GM12878 (cell line): Measurements from ENCODE around the gene SWI5. TPM values are rescaled to one million over a fixed set of nuclear protein-coding genes. Genes with fewer than 3 reads are reported as not detected.

ENCODE experiments used
- ATAC-seq: fragments of 200-7000 bp; cut with Tn5 transposase; 3 replicates; pipeline ENCODE4 v1.9.1; 2020; ENCODE audit warnings: mild to moderate bottlenecking, moderate library complexity
- BruUV-seq: library from RNA; stranded (reverse); fragments of 400-500 nt; replicated peaks from 2 replicates; lab custom pipeline; 2021; lab: Mats Ljungman, UMichigan
- CTCF ChIA-PET: fragments of 300-600 bp; sonication (Branson Sonifier 250); formaldehyde crosslinking; extraction: SDS; loops from one replicate; lab custom pipeline; 2021; ENCODE audit warnings: inconsistent platforms; lab: Yijun Ruan, JAX
- POLR2A ChIA-PET: fragments of 350-600 bp; formaldehyde crosslinking; extraction: SDS; loops from one replicate; lab custom pipeline; 2021; ENCODE audit warnings: inconsistent platforms; lab: Charles Lee
- RAD21 ChIA-PET: fragments of 300-600 bp; sonication (Branson Sonifier 250); formaldehyde crosslinking; loops from one replicate; lab custom pipeline; 2023; ENCODE audit warnings: antibody characterized with exemption; ENCODE audit not compliant: unreplicated experiment; lab: Charles Lee
- SMC1A ChIA-PET: fragments of 300-600 bp; sonication (Branson Sonifier 250); formaldehyde crosslinking; loops from one replicate; lab custom pipeline; 2023; ENCODE audit not compliant: unreplicated experiment, uncharacterized antibody; lab: Charles Lee
- DNase-seq: peaks from one replicate; pipeline ENCODE4 v3.0.0-alpha.2; 2011; ENCODE audit warnings: low read depth, low spot score
- FAIRE-seq: peaks from 3 replicates; lab custom pipeline; 2011; peaks lifted over from hg19 to GRCh38; lab: Jason Lieb, UNC
- H2AFZ ChIP-seq: 2 replicates; pipeline ENCODE4 v1.6.0; 2011; ENCODE audit warnings: low read depth, low read length, control low read depth; ENCODE audit not compliant: control insufficient read depth
- H3K27ac ChIP-seq: 2 replicates; pipeline ENCODE4 v1.5.1; 2011; ENCODE audit warnings: control low read depth; ENCODE audit not compliant: control insufficient read depth, insufficient read depth
- H3K27me3 ChIP-seq, 2 experiments: replicated peaks in 1 of 2; 2 replicates each; pipeline versions ENCODE4 v1.6.0 to v1.6.1; 2011; ENCODE audit warnings: low read length in 1 of 2; ENCODE audit not compliant: control insufficient read depth in 2 of 2, insufficient read depth in 2 of 2
- H3K36me3 ChIP-seq, 2 experiments: 2 replicates each; pipeline ENCODE4 v1.5.1; 2011; ENCODE audit warnings: low read length in 1 of 2; ENCODE audit not compliant: control insufficient read depth in 2 of 2, insufficient read depth in 2 of 2
- H3K4me1 ChIP-seq: 2 replicates; pipeline ENCODE4 v1.6.1; 2011; ENCODE audit warnings: mild to moderate bottlenecking, low read length, moderate library complexity, mixed read lengths; ENCODE audit not compliant: control insufficient read depth, insufficient read depth
- H3K4me2 ChIP-seq: 2 replicates; pipeline ENCODE4 v1.6.0; 2011; ENCODE audit warnings: control low read depth; ENCODE audit not compliant: control insufficient read depth, insufficient read depth
- H3K4me3 ChIP-seq: fragments of 200-600 bp; sonication (generic); 2 replicates; pipeline ENCODE4 v1.5.1; 2016
- H3K79me2 ChIP-seq: 2 replicates; pipeline ENCODE4 v1.6.0; 2011; ENCODE audit warnings: low read length; ENCODE audit not compliant: control insufficient read depth, insufficient read depth
- H3K9ac ChIP-seq: 2 replicates; pipeline ENCODE4 v1.8.0; 2011; ENCODE audit warnings: low read length, control low read depth, mixed read lengths; ENCODE audit not compliant: control insufficient read depth, insufficient read depth
- H3K9me3 ChIP-seq: replicated peaks from 3 replicates; pipeline ENCODE4 v1.5.1; 2011; ENCODE audit warnings: mild to moderate bottlenecking, low read length; ENCODE audit not compliant: control insufficient read depth, insufficient read depth
- H4K20me1 ChIP-seq: 2 replicates; pipeline ENCODE4 v1.6.0; 2011; ENCODE audit not compliant: control insufficient read depth, insufficient read depth
- BCL11A ChIP-seq: IDR thresholded peaks from 2 replicates; pipeline ENCODE4 v1.6.1; 2011; ENCODE audit warnings: low read depth, low read length
- BHLHE40 ChIP-seq, 2 experiments: fragments of 450-650 bp in 1 of 2; IDR thresholded peaks; 2 replicates each; pipeline ENCODE4 v1.6.1; 2011 to 2017; ENCODE audit warnings: low read depth in 2 of 2, borderline replicate concordance in 1 of 2, improper control_type of control experiment in 1 of 2, low read length in 1 of 2, mild to moderate bottlenecking in 1 of 2
- CBX5 ChIP-seq: sonication (generic); IDR thresholded peaks from 2 replicates; pipeline ENCODE4 v1.6.1; 2016; ENCODE audit warnings: low read depth, moderate library complexity, mild to moderate bottlenecking, inconsistent platforms
- CEBPB ChIP-seq, 2 experiments: fragments of 150-350 bp in 1 of 2; IDR thresholded peaks; 2 replicates each; pipeline ENCODE4 v1.6.1; 2012 to 2014; ENCODE audit warnings: low read depth in 2 of 2, low read length in 2 of 2, borderline replicate concordance in 1 of 2, inconsistent platforms in 1 of 2
- DPF2 ChIP-seq: fragments of 450-650 bp; IDR thresholded peaks from 2 replicates; pipeline ENCODE4 v1.6.1; 2017; ENCODE audit warnings: mild to moderate bottlenecking
- HDGF ChIP-seq: fragments of 450-650 bp; IDR thresholded peaks from 2 replicates; pipeline ENCODE4 v1.6.1; 2016; ENCODE audit warnings: antibody characterized with exemption
- MYC ChIP-seq: IDR thresholded peaks from 2 replicates; pipeline ENCODE4 v1.6.1; 2011; ENCODE audit warnings: mild to moderate bottlenecking, low read length, moderate library complexity, inconsistent platforms; ENCODE audit not compliant: insufficient read depth, insufficient replicate concordance, insufficient read length, severe bottlenecking
- PKNOX1 ChIP-seq: fragments of 450-650 bp; IDR thresholded peaks from 2 replicates; pipeline ENCODE4 v1.6.1; 2016; ENCODE audit warnings: mild to moderate bottlenecking
- POU2F2 ChIP-seq: IDR thresholded peaks from 3 replicates; pipeline ENCODE4 v1.6.1; 2011; ENCODE audit warnings: low read depth, mild to moderate bottlenecking, low read length, borderline replicate concordance
- RAD51 ChIP-seq: fragments of 450-650 bp; IDR thresholded peaks from 2 replicates; pipeline ENCODE4 v1.6.1; 2016; ENCODE audit warnings: moderate library complexity, mild to moderate bottlenecking, inconsistent platforms
- SRF ChIP-seq, 2 experiments: IDR thresholded peaks; 2 replicates each; pipeline ENCODE4 v1.6.1; 2011; ENCODE audit warnings: low read depth in 2 of 2, low read length in 2 of 2, mild to moderate bottlenecking in 1 of 2, moderate library complexity in 1 of 2
- SUPT20H ChIP-seq: IDR thresholded peaks from 2 replicates; pipeline ENCODE4 v1.6.1; 2011; ENCODE audit warnings: low read depth, mild to moderate bottlenecking, low read length, moderate library complexity, borderline replicate concordance; ENCODE audit not compliant: control insufficient read depth
- TBL1XR1 ChIP-seq: IDR thresholded peaks from 2 replicates; pipeline ENCODE4 v1.6.1; 2012; ENCODE audit warnings: low read depth, low read length, improper control_type of control experiment
- ZBED1 ChIP-seq: IDR thresholded peaks from 2 replicates; pipeline ENCODE4 v1.6.1; 2016; ENCODE audit warnings: borderline replicate concordance
- WGBS: methylation state at CpG from one replicate; pipeline ENCODE4 v1.1.6; 2016; ENCODE audit warnings: low lambda C conversion rate; ENCODE audit not compliant: insufficient replicate concordance, insufficient coverage; ENCODE audit errors: missing lambda C conversion rate; 5-methylcytosine and 5-hydroxymethylcytosine counted together
- in situ Hi-C: fragments of 300-500 bp; cut with MboI; formaldehyde crosslinking; loops from 9 replicates; pipeline ENCODE4 v1.14.3; 2018; ENCODE audit warnings: mixed read lengths
- intact Hi-C: fragments of 100-400 bp; cut with micrococcal nuclease; formaldehyde crosslinking; loops from one replicate; pipeline ENCODE4 v1.14.2; 2022; ENCODE audit not compliant: unreplicated experiment
- polyA plus RNA-seq, 11 experiments: library from polyadenylated mRNA; depleted of rRNA in 4 of 11; unstranded in 6 of 11; stranded (reverse) in 5 of 11; fragments of >200 nt; fragmentation: Nextera tagmentation in 4 of 11; fragmentation: Illumina TruSeq in 1 of 11; extraction: Ambion mirVana in 4 of 11; extraction: Trizol in 1 of 11; gene quantifications; 1 replicate in 1 of 11; 2 replicates in 10 of 11; pipeline versions ENCODE4 v1.2.1 to v1.2.3, GENCODE V29; 2011 to 2016; ENCODE audit warnings: inconsistent platforms in 2 of 11, missing spikeins in 2 of 11, low read depth in 1 of 11
- total RNA-seq, 4 experiments: library from RNA; depleted of rRNA in 3 of 4; stranded (reverse); fragments of >200 nt in 3 of 4; fragmentation: Illumina TruSeq in 1 of 4; extraction: Trizol in 1 of 4; gene quantifications; 2 replicates each; pipeline versions ENCODE4 v1.2.1 to v1.2.3, GENCODE V29; 2013 to 2021
- TF ChIP-seq, protein P1 (sequence below), 3 experiments: IDR thresholded peaks in 2 of 3; conservative IDR thresholded peaks in 1 of 3; 2 replicates each; pipeline ENCODE4 v1.5.1; 2011; ENCODE audit warnings: low read depth in 3 of 3, low read length in 3 of 3, mild to moderate bottlenecking in 3 of 3, control low read depth in 2 of 3, moderate library complexity in 2 of 3, inconsistent platforms in 1 of 3, mixed read lengths in 1 of 3; ENCODE audit not compliant: control insufficient read depth in 2 of 3, insufficient read depth in 1 of 3; ENCODE audit errors: extremely low read depth in 1 of 3
- TF ChIP-seq, protein P2 (sequence below): fragments of 450-650 bp; IDR thresholded peaks from 2 replicates; pipeline ENCODE4 v1.6.1; 2017; ENCODE audit warnings: mild to moderate bottlenecking, moderate library complexity
- TF ChIP-seq, protein P3 (sequence below): fragments of 450-650 bp; IDR thresholded peaks from 2 replicates; pipeline ENCODE4 v1.6.1; 2014; ENCODE audit warnings: mild to moderate bottlenecking

SWI5 gene
- total and polyA plus RNA-seq, 10 of the 15 experiments (the other 5 are each of a cell fraction or from before 2014, with no cell fraction given), result 13.3 to 36.2 (median 18.1) TPM

DNA sequence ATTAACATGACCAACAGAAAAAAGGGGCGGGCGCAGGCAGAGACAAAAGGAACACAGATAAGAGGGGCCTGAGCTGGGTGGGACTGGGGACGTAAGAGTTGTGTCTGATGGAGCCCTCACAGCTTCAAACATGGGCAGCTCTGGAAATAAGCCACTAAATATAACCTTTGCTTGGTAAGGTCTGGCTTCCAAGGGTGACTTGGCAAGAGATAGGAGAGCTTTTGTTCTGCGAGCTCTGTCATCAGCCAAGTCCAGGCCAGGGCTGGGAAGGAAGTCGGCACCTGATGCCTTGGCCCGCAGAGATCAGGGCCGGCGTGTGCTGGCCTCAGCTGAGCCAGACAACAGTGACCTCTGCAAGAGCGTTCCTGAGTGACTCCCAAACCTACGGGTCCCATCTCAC lies 34.4 kb downstream of the SWI5 start:
- CTCF ChIA-PET, result interaction anchor here (0.9 kb wide), 1 partner anchor 12 kb away, joined by 3 read pairs; no protein-coding TSS in a partner anchor
- Histone ChIP-seq H3K27me3 (no peaks in the 10 kb centered on the region), H3K4me2 (no peak overlapping the region), H4K20me1 (no peaks in the 10 kb centered on the region), H2AFZ (no peak overlapping the region), H3K9me3 (no peaks in the 10 kb centered on the region), H3K4me3 (no peak overlapping the region), H3K27ac (no peak overlapping the region), H3K9ac (no peak overlapping the region), H3K4me1 (no peaks in the 10 kb centered on the region), H3K79me2 (no peaks in the 10 kb centered on the region), H3K36me3 (peaks cover 6 to 21% of the 10 kb centered on the region in 2 experiments; a peak in 3 of 4 replicates)
- RAD21 ChIA-PET, result no interaction called here
- SMC1A ChIA-PET, result no interaction called here
- TF ChIP-seq HDGF, result no peak
- TF ChIP-seq POU2F2, result no peak
- no peak for TF ChIP-seq BHLHE40 (IDR thresholded peaks at IDR 0.05; ENCODE audit: borderline replicate concordance in 1 of 2, low read depth in 2 of 2, low read length in 1 of 2)
- TF ChIP-seq CBX5, result no peak
- TF ChIP-seq BCL11A, result no peak
- no peak for TF ChIP-seq PKNOX1
- TF ChIP-seq CEBPB (IDR thresholded peaks at IDR 0.05; ENCODE audit: borderline replicate concordance in 1 of 2, low read depth in 2 of 2, low read length in 2 of 2), result no peak
- TF ChIP-seq, protein P1, sequence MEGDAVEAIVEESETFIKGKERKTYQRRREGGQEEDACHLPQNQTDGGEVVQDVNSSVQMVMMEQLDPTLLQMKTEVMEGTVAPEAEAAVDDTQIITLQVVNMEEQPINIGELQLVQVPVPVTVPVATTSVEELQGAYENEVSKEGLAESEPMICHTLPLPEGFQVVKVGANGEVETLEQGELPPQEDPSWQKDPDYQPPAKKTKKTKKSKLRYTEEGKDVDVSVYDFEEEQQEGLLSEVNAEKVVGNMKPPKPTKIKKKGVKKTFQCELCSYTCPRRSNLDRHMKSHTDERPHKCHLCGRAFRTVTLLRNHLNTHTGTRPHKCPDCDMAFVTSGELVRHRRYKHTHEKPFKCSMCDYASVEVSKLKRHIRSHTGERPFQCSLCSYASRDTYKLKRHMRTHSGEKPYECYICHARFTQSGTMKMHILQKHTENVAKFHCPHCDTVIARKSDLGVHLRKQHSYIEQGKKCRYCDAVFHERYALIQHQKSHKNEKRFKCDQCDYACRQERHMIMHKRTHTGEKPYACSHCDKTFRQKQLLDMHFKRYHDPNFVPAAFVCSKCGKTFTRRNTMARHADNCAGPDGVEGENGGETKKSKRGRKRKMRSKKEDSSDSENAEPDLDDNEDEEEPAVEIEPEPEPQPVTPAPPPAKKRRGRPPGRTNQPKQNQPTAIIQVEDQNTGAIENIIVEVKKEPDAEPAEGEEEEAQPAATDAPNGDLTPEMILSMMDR (IDR thresholded peaks at IDR 0.05 in 2 of 3, conservative IDR thresholded peaks at IDR 0.05 in 1 of 3; ENCODE audit: control insufficient read depth in 2 of 3, extremely low read depth in 1 of 3, insufficient read depth in 1 of 3, low read depth in 3 of 3, low read length in 3 of 3), result no peak
- TF ChIP-seq TBL1XR1, result no peak
- no peak for TF ChIP-seq RAD51
- no peak for TF ChIP-seq SUPT20H
- TF ChIP-seq DPF2, result no peak
- no peak for TF ChIP-seq MYC
- TF ChIP-seq ZBED1, result no peak
- no peak for TF ChIP-seq SRF (IDR thresholded peaks at IDR 0.05; ENCODE audit: low read depth in 2 of 2, low read length in 2 of 2)
- TF ChIP-seq, protein P2, sequence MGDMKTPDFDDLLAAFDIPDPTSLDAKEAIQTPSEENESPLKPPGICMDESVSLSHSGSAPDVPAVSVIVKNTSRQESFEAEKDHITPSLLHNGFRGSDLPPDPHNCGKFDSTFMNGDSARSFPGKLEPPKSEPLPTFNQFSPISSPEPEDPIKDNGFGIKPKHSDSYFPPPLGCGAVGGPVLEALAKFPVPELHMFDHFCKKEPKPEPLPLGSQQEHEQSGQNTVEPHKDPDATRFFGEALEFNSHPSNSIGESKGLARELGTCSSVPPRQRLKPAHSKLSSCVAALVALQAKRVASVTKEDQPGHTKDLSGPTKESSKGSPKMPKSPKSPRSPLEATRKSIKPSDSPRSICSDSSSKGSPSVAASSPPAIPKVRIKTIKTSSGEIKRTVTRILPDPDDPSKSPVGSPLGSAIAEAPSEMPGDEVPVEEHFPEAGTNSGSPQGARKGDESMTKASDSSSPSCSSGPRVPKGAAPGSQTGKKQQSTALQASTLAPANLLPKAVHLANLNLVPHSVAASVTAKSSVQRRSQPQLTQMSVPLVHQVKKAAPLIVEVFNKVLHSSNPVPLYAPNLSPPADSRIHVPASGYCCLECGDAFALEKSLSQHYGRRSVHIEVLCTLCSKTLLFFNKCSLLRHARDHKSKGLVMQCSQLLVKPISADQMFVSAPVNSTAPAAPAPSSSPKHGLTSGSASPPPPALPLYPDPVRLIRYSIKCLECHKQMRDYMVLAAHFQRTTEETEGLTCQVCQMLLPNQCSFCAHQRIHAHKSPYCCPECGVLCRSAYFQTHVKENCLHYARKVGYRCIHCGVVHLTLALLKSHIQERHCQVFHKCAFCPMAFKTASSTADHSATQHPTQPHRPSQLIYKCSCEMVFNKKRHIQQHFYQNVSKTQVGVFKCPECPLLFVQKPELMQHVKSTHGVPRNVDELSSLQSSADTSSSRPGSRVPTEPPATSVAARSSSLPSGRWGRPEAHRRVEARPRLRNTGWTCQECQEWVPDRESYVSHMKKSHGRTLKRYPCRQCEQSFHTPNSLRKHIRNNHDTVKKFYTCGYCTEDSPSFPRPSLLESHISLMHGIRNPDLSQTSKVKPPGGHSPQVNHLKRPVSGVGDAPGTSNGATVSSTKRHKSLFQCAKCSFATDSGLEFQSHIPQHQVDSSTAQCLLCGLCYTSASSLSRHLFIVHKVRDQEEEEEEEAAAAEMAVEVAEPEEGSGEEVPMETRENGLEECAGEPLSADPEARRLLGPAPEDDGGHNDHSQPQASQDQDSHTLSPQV, result no peak
- TF ChIP-seq, protein P3, sequence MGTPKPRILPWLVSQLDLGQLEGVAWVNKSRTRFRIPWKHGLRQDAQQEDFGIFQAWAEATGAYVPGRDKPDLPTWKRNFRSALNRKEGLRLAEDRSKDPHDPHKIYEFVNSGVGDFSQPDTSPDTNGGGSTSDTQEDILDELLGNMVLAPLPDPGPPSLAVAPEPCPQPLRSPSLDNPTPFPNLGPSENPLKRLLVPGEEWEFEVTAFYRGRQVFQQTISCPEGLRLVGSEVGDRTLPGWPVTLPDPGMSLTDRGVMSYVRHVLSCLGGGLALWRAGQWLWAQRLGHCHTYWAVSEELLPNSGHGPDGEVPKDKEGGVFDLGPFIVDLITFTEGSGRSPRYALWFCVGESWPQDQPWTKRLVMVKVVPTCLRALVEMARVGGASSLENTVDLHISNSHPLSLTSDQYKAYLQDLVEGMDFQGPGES, result no peak
- POLR2A ChIA-PET, result no interaction called here
- in situ Hi-C loops (no loop called here), intact Hi-C loops (no loop called here)
- BruUV-seq, result no TSS peak
- no peak for DNase-seq
- WGBS, result 97% methylated on average over 10 of the region's 10 CpGs
- no peak for FAIRE-seq
- ATAC-seq, result no peak
